Smooth muscle cell of the brain vasculature (primary cell): Measurements from ENCODE around the gene MREG.
A peak's percentile ranks its signal among the peaks of the same experiment; 100 is the strongest.

ENCODE experiments used
- DNase-seq: peaks from one replicate; pipeline ENCODE4 v3.0.0-alpha.2; 2012; ENCODE audit warnings: low read depth, low spot score

Gene MREG, protein sequence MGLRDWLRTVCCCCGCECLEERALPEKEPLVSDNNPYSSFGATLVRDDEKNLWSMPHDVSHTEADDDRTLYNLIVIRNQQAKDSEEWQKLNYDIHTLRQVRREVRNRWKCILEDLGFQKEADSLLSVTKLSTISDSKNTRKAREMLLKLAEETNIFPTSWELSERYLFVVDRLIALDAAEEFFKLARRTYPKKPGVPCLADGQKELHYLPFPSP

GRCh38 chr2:216013080-216013909 lies at the start of gene MREG:
TSS of gene MREG (minus strand) at chr2:216013551. CDS start at chr2:216013327, 224 bp downstream.
- DNase-seq, result peak; percentile 36

GRCh38 chr2:216059233-216059834 lies 46.0 kb upstream of the MREG start:
- no peak for DNase-seq

- no peak for DNase-seq
Observed at GRCh38 chr2:216057688-216058193, 44.4 kb upstream of the MREG start.

- no peak for DNase-seq
Observed at GRCh38 chr2:216056739-216057138, 43.4 kb upstream of the MREG start.

DNA sequence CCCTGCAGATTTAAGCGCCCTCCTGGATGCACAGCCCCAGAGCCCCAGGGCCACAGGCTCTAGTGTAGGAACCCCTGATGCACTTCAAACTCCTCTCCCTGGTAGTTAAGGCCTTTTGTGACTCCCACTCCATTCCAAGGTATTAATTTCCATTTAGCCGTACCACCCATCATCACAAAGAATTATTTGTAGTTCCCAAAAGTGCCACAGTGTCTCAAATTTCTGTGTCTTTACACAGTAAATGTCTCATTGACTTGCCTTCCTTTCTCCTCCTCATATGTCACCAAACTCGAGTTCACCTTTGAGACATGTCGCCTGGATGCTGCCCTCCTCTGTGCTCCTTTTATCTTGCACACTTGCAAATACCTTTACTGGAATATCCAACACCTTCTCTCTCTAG lies 42.3 kb upstream of the MREG start:
- DNase-seq, result no peak

DNA sequence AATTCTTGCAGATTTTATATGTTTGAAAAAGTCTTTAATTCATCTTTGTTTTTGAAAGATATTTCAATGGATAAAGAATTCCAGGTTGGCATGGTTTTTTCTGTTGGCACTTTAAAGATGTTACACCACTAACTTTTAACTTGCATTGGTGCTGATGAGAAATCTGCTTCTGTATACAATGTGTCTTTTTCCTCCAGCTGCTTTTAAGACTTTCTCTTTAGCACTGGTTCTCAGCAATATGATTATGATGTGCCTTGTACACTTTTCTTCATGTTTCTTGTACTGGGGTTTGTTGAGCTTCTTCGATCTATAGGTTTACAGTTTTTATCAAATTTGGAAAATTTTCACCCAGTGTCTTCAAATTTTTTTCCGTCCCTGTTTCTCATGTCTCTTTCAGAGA lies 39.1 kb upstream of the MREG start:
- DNase-seq, result no peak

DNA sequence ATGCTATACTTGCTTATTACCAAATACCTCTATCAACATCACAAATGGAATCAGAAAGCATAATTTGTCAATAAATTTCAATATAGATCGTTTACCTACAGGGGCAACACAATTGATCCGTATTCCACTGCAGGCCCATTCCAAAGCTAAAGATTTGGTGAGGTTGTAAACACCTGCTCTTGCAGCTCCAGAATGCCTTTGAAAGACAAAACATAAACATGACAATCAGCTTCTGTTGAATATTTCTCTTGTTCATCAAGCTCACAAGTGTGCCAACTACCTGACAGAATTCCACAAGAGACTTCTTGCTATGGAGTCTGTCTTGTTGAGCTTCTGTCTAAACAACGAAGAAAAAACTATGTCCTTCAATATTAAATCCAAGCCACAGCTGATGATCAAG lies 38.0 kb upstream of the MREG start:
- no peak for DNase-seq

DNA sequence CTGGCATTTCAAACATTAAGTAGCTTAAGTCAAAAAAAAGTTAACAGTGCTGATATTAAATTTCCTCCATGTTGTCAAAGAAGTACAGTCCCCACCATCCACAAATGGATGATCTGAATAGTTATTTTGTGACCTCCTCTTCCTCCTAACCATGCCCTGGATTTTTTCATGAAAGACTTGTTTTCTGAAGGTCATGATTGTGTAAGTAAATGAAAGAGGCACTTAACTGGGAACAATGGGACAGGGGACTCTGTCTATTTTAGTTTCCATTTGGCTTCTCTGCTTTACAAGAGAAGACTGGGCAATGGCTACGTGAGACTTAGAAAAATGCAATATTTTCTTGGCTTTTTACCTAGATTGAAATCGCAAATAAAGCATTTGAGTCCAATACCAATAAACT lies 36.1 kb upstream of the MREG start:
- no peak for DNase-seq

- no peak for DNase-seq
Observed at GRCh38 chr2:216047397-216047796, 34.0 kb upstream of the MREG start.

DNA sequence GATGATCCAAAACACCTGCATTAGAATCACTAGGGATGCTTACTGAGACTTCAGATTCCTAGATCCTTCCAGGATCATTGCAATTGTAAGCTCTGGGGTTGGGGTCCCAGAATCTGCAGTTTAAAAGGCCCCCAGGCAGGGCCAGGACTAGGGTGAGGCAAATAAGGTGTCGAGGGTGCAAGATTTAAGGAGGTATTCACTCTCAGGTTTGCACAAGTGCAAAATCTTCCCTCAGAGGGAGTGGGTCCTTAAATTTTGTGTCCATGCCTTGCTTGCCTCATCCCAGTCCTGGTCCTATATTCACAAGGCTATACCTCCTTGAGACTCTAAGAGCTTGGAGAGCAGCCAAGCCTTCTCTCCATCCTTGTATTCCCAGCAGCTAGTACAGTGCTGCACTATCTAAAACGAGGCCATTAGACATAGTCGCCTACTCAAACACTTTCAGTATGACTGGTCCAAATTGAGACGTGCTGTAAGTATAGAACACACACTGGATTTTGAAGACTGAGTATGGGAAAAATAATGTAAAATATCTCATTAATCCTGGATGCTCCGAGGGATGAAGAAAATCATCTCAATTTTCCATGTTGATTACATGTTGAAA lies 31.6 kb upstream of the MREG start:
- DNase-seq, result no peak

- no peak for DNase-seq
Observed at GRCh38 chr2:216043949-216044348, 30.6 kb upstream of the MREG start.

DNA sequence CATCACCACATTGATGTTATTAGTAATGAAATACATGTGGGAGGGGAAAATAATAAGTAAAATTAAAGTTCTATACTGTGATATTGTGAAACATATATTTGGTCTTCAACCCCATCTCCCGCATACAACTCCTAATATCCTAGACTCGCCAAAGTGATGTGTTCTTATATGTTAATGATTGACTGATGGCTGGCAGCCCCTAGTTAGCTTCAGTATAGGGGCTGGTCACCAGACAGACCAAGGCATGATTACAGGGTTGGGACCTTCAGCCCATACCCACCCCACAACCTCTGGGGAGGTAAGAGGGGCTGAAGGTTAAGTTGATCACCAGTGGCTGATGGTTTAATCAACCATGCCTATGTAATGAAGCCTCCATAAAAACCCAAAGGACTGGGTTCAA lies 28.1 kb upstream of the MREG start:
- DNase-seq, result no peak

- DNase-seq, result no peak
Observed at GRCh38 chr2:216039918-216040317, 26.6 kb upstream of the MREG start.

DNA sequence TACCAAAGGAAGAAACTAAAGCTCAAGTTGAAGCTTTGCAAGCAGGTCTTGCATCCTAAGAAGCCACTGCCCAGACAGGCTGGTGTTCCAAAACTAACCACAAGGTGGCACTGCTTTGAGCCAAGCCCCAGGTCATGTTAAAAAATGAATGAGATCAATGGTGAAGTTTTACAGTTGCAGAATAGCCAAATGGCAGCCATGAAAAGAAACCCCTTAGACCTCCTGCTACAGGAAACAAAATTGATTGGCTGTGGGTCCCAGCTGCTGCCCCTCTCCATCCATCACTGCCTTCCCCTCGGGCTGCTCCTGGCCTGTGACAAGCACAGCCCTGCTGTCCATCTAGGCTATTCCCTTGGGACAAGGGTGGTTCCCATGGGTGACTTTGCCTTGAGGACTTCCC lies 20.7 kb upstream of the MREG start:
- peak; percentile 61 for DNase-seq

GRCh38 chr2:216033403-216033802 lies 20.1 kb upstream of the MREG start:
- DNase-seq, result no peak

DNA sequence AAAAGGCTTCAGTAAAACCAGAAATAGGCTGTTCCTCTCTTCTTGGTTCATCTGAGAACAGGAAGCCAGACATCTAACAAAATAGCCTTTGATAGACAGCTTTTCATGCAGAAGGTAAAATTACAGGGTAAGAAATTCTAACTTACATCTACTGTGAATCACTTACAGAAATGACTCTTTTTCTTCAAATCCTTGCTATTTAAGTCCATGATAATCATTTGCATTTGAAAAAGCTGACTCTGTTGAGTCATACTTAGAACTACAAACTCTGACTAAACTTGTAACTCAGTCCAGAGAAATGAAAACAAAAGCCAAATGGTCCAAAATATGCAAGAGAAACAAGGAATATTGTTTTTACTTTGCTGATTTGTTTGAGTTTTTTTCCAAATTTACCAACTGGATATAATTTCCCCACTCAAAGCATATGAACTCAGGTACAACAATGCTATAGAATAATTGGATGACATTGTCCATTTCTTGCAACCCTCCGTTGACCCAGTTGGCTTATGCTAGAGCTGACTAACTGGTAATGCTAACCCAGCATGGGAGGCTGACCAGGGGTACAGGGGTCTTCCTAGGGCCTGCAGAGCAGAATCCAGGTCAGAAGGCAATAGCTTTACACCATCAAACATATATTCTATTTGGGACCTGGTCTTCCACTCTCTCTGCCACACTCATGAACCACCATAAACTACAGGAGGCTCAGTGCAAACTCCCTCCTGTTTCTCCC lies 18.8 kb upstream of the MREG start:
- DNase-seq, result no peak

DNA sequence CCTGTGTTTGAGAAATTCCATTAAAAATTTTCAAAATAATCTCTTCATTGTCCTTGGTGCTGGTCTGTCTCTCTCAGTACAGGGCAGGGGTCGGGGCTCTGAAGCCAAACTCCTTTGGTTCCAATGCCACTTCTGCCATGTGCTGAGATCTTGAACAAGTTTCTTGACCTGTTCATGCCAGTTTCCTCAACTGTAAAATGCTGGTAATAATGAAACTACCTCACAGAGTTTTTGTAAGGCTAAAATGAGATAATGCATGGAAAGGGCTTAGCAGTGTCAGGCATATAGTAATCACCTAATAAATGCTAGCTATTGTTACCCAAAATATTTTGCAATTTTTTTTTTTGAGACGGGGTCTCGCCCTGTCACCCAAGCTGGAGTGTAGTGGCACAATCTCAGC lies 16.9 kb upstream of the MREG start:
- DNase-seq, result no peak

DNA sequence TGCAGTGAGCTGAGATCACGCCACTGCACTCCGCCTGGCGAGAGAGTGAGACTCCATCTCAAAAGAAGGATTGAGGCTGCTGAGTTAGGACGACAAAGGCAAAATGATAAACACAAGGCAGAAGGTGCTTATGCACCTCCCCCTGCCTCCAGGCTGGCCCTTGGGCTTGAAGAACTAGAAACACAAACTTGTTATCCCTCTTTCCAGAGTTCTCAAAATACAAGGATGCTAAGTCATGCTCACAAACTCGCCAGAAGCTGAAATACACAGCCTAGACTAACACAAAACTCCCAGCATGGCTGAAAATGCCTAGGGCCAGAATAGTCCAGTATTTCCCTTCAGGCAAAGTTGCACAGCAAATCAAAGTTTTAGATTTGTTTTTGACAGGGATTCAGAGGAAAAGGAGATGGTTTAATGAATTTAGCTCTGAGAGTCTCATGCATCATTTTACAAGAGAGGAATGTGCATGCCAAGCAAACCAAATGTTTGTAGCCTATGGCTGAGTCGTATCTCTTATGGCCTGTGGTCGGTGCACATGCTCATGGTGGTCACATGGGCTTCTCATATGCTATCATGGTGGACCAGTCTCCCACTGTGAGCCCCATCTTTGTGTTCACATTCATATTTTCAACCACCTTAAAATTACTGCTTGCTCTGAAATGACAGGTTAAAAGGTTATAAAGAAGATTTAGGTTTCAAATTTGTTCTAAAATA lies 16.2 kb upstream of the MREG start:
- DNase-seq, result no peak

- no peak for DNase-seq
Observed at GRCh38 chr2:216024779-216025336, 11.5 kb upstream of the MREG start.

DNA sequence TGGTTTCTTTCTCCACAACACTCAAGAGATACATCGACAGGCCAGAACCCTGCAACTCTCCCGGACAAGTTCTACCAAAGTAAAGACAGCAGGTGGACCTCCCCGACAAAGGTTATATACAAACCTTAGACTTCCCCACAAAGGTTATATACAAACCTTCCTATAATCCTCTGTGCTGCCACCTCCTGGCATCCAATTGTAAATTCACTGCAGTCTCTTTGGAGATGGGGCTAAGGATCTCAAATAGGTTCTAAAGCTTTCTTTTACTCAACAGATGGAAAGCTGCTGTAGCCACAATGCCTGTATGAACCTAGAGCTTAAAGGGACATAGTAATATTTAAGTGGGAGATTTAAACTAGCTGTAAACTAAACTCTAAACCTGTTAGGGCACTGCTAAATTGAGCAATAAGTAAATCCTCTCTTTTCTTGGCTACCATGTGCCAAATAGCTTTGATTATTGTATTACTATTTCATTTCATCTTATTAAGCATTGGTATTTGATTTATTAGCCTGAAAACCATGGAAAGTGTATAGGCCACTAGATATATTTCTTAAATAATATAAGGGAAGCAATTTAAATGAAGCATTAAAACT lies 9.8 kb upstream of the MREG start:
- DNase-seq, result peak; percentile 41
